SJSA1 (cell line): ENCODE results near the gene SOS2. TPM values are rescaled to one million over a fixed set of nuclear protein-coding genes. Genes with fewer than 3 reads are reported as not detected.
"Not testable (repeated sequence)": the region's sequence is repeated elsewhere in the genome, so short reads cannot be mapped to it uniquely, and the experiment has no call there.

ENCODE experiments used
- DNase-seq, 2 experiments: peaks; one replicate each; pipeline ENCODE4 v3.0.0-alpha.2; 2015 to 2020; ENCODE audit warnings: low spot score in 2 of 2, low read depth in 1 of 2
- H3K27ac ChIP-seq: fragments of 250-450 bp; sonication (Bioruptor Pico); 2 replicates; pipeline ENCODE4 v1.5.1; 2020; ENCODE audit warnings: mild to moderate bottlenecking, moderate library complexity
- H3K27me3 ChIP-seq: fragments of 250-450 bp; sonication (Bioruptor Pico); replicated peaks from 2 replicates; pipeline ENCODE4 v1.5.1; 2020; ENCODE audit warnings: mild to moderate bottlenecking, moderate library complexity
- H3K36me3 ChIP-seq: fragments of 250-450 bp; sonication (Bioruptor Pico); 2 replicates; pipeline ENCODE4 v1.5.1; 2020; ENCODE audit warnings: mild to moderate bottlenecking
- H3K4me1 ChIP-seq: fragments of 250-450 bp; sonication (Bioruptor Pico); replicated peaks from 2 replicates; pipeline ENCODE4 v1.6.1; 2021; ENCODE audit warnings: mild to moderate bottlenecking
- H3K4me3 ChIP-seq: fragments of 250-450 bp; sonication (Bioruptor Pico); 2 replicates; pipeline ENCODE4 v1.5.1; 2020; ENCODE audit warnings: mild to moderate bottlenecking
- H3K9me3 ChIP-seq: fragments of 250-450 bp; sonication (Bioruptor Pico); replicated peaks from 2 replicates; pipeline ENCODE4 v1.5.1; 2020; ENCODE audit warnings: mild to moderate bottlenecking
- total RNA-seq: library from RNA; depleted of rRNA; stranded (reverse); fragments of >200 nt; shearing (Covaris generic); gene quantifications from 2 replicates; pipeline ENCODE4 v1.2.3, GENCODE V29; 2014; rRNA removed

SOS2 gene
- total RNA-seq, 1 experiment from 2014 or later = 16.2 TPM

- no peak for DNase-seq
- H3K27ac ChIP-seq = no peak overlapping the region
- no peaks in the 10 kb centered on the region for H3K27me3 ChIP-seq
- no peak overlapping the region for H3K4me3 ChIP-seq
- no peaks in the 10 kb centered on the region for H3K9me3 ChIP-seq
- no peaks in the 10 kb centered on the region for H3K36me3 ChIP-seq
- H3K4me1 ChIP-seq = peaks cover 6% of the 10 kb centered on the region; the same call in 1 of the 2 replicates
These were observed 148.5 kb downstream of the SOS2 start for GRCh38 chr14:50082784-50083466.

- Histone ChIP-seq H3K4me3 (no peak overlapping the region), H3K27me3 (no peaks in the 10 kb centered on the region), H3K36me3 (no peaks in the 10 kb centered on the region), H3K9me3 (no peaks in the 10 kb centered on the region), H3K4me1 (peaks cover 6% of the 10 kb centered on the region; the same call in 1 of the 2 replicates), H3K27ac (no peak overlapping the region)
- DNase-seq = no peak
These were observed 149.1 kb downstream of the SOS2 start for GRCh38 chr14:50082308-50082742.

- not testable (repeated sequence) for DNase-seq, H3K9me3 ChIP-seq
These were observed 152.3 kb downstream of the SOS2 start for GRCh38 chr14:50079103-50079502.

GRCh38 chr14:50073663-50074062 lies 157.7 kb downstream of the SOS2 start:
- H3K27ac ChIP-seq, H3K27me3 ChIP-seq, H3K36me3 ChIP-seq, H3K4me3 ChIP-seq, DNase-seq, H3K4me1 ChIP-seq, H3K9me3 ChIP-seq: not testable (repeated sequence)

More at GRCh38 chr14:50079103-50079502, 152.3 kb downstream of the SOS2 start:
- not testable (repeated sequence) for H3K4me3 ChIP-seq, H3K36me3 ChIP-seq, H3K27ac ChIP-seq, H3K27me3 ChIP-seq, H3K4me1 ChIP-seq

GRCh38 chr14:50072395-50072794 lies 159.0 kb downstream of the SOS2 start:
- no peaks in the 10 kb centered on the region for H3K36me3 ChIP-seq
- no peak for DNase-seq
- H3K9me3 ChIP-seq = no peaks in the 10 kb centered on the region
- no peaks in the 10 kb centered on the region for H3K27me3 ChIP-seq
- peaks cover 10% of the 10 kb centered on the region for H3K4me1 ChIP-seq
- no peak overlapping the region for H3K27ac ChIP-seq
- H3K4me3 ChIP-seq = no peak overlapping the region

- no peak overlapping the region for H3K4me3 ChIP-seq
- H3K4me1 ChIP-seq = peaks cover 15% of the 10 kb centered on the region
- no peak for DNase-seq
- H3K27me3 ChIP-seq = no peaks in the 10 kb centered on the region
- H3K9me3 ChIP-seq = no peaks in the 10 kb centered on the region
- H3K36me3 ChIP-seq = no peaks in the 10 kb centered on the region
- H3K27ac ChIP-seq = no peak overlapping the region
These were observed 160.4 kb downstream of the SOS2 start for GRCh38 chr14:50070840-50071548.

GRCh38 chr14:50070230-50070629 lies 161.1 kb downstream of the SOS2 start:
- Histone ChIP-seq H3K36me3 (no peaks in the 10 kb centered on the region), H3K4me1 (peaks cover 15% of the 10 kb centered on the region), H3K27ac (no peak overlapping the region), H3K9me3 (no peaks in the 10 kb centered on the region), H3K27me3 (no peaks in the 10 kb centered on the region), H3K4me3 (no peak overlapping the region)
- DNase-seq = no peak

GRCh38 chr14:50069325-50069724 lies 162.1 kb downstream of the SOS2 start:
- Histone ChIP-seq H3K4me1 (peaks cover 15% of the 10 kb centered on the region), H3K27me3 (no peaks in the 10 kb centered on the region), H3K4me3 (no peak overlapping the region), H3K36me3 (no peaks in the 10 kb centered on the region), H3K9me3 (no peaks in the 10 kb centered on the region), H3K27ac (no peak overlapping the region)
- DNase-seq = no peak

GRCh38 chr14:50068496-50068895 lies 162.9 kb downstream of the SOS2 start:
- Histone ChIP-seq H3K9me3 (no peaks in the 10 kb centered on the region), H3K4me3 (no peak overlapping the region), H3K36me3 (no peaks in the 10 kb centered on the region), H3K27ac (no peak overlapping the region), H3K27me3 (no peaks in the 10 kb centered on the region), H3K4me1 (peaks cover 15% of the 10 kb centered on the region)
- no peak for DNase-seq

GRCh38 chr14:50067723-50068495 lies 163.5 kb downstream of the SOS2 start:
- peak; percentile 59 to 73 for DNase-seq
- H3K36me3 ChIP-seq = no peaks in the 10 kb centered on the region
- H3K4me1 ChIP-seq = peaks cover 21% of the 10 kb centered on the region
- H3K27me3 ChIP-seq = no peaks in the 10 kb centered on the region
- H3K9me3 ChIP-seq = no peaks in the 10 kb centered on the region
- H3K27ac ChIP-seq = 0 out of 2 replicates have a peak overlapping the region, but pooled peaks have one; percentile 4
- H3K4me3 ChIP-seq = no peak overlapping the region

Other genes with a start within 250 kb of the SOS2 start
- 12.0 and 13.4 TPM in 2 replicates for gene VCPKMT, start 115.0 kb downstream of the SOS2 start, total RNA-seq
- 2.4 and 4.6 TPM in 2 replicates for gene L2HGDH, start 80.7 kb upstream of the SOS2 start, total RNA-seq
- 7.3 and 10.4 TPM in 2 replicates for gene DMAC2L, start 80.7 kb upstream of the SOS2 start, total RNA-seq
- 23.9 and 107 TPM in 2 replicates for gene CDKL1, start 165.3 kb upstream of the SOS2 start, total RNA-seq